C4-2B (cell line): Measurements from ENCODE around the gene CCDC57.

Experiments
- CTCF ChIP-seq: fragments of 450-650 bp; conservative IDR thresholded peaks from 2 replicates; pipeline ENCODE4 v1.5.1; 2017; ENCODE audit warnings: mild to moderate bottlenecking
- ZFX ChIP-seq: fragments of 450-650 bp; IDR thresholded peaks from 2 replicates; pipeline ENCODE4 v1.6.1; 2017

- TF ChIP-seq CTCF (no peak), ZFX (no peak)
Measured at GRCh38 chr17:82080048-82080788, 132.4 kb downstream of the CCDC57 start.
